ENCODE data around the gene FAM163B.

GRCh38 chr9:133647765-133648469 lies 38.7 kb upstream of the FAM163B start:
- TF ChIP-seq CTCF (IDR thresholded peaks at IDR 0.05) (no peak), POLR2A (IDR thresholded peaks at IDR 0.05; ENCODE audit: low read depth) (no peak)
